ENCODE data around the gene LRRC45.

Gene LRRC45

DNA sequence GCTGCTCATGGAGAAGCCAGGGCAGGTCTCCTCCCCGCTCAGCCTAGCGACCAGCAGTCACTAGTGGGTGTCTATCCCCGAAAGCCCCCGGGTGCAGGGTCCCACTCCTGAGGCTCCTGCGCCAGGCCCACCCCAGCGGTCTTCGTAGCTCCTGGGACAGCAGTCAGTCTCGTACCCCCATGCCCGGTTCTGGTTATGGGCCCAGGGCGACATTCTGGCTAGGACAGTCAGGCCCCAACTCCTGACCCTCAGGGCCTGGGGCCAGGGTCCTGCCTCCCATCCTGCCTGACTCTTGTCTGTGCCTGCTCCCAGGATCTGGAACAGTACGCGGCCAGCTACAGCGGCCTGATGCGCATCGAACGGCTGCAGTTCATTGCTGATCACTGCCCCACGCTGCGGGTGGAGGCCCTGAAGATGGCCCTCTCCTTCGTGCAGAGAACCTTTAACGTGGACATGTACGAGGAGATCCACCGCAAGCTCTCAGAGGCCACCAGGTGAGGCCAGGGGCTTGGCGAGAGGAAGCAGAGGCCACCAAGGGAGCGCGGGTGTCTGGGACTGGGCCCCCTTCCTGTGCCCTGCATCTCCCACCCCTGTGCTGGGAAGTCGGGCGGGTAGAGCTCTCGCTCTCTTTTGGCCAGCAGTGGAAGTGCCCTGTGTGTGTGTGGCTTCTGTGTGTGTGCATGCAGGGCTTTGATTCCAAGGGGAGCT is 30.6 kb downstream of the LRRC45 start:
- DNase-seq: no peak

DNA sequence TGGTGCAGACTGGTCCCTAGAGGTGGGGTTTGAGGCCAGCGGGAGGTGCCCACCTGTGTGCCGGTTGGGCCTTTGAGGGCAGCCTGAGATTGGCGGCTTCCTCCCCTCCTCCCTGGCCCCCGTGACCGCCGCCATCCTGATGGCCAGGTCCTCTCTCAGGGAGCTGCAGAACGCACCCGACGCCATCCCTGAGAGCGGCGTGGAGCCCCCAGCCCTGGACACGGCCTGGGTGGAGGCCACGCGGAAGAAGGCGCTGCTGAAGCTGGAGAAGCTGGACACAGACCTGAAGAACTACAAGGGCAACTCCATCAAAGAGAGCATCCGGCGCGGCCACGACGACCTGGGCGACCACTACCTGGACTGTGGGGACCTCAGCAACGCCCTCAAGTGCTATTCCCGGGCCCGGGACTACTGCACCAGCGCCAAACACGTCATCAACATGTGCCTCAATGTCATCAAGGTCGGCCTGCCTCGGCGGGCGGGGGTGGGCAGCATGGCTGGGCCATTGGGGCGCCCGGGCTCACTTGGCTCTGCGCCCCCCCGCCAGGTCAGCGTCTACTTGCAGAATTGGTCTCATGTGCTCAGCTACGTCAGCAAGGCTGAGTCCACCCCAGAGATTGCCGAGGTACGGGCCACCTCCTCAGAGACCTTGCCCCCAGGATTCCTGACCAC is 31.4 kb downstream of the LRRC45 start:
- DNase-seq: no peak

DNA sequence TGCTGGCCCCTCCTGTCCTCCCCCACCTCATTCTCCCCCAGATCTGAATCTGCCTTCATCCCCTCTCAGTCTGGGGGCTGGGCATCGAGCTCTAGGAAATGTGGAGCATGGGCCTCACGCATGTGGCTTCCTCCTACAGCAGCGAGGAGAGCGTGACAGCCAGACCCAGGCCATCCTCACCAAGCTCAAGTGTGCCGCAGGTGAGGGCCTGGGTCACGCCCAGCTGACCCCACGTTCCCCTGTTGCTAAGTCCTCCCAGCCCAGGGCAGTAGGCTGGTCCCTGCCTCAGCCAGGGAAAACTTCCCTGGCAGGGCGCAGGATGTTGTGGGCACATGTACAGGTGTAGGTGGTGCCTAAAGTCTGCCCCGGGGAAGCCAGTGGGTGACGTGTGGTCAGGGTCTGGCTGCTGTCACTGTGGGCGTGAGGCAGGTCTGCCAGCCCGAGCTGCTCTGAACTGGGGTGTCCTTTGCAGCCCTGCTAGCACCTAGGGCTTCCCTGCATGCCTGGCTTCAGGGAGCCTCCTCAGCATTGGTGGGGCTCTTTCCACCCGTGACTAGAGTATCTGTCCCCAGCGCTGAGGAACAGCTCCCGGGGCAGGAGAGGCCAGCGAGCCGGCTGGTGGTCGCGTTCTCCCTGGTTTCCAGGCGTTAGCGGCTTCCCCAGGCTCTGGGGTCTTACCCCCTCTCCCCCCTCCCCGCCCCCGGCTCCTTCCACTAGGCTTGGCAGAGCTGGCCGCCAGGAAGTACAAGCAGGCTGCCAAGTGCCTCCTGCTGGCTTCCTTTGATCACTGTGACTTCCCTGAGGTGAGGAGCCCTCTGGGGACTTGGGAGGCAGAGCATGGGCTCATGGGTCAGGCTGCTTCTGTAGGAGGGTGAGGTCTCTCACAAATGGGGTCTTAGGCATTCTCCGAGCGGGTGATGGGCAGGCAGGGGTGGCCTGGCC is 32.2 kb downstream of the LRRC45 start:
- DNase-seq: no peak

DNA sequence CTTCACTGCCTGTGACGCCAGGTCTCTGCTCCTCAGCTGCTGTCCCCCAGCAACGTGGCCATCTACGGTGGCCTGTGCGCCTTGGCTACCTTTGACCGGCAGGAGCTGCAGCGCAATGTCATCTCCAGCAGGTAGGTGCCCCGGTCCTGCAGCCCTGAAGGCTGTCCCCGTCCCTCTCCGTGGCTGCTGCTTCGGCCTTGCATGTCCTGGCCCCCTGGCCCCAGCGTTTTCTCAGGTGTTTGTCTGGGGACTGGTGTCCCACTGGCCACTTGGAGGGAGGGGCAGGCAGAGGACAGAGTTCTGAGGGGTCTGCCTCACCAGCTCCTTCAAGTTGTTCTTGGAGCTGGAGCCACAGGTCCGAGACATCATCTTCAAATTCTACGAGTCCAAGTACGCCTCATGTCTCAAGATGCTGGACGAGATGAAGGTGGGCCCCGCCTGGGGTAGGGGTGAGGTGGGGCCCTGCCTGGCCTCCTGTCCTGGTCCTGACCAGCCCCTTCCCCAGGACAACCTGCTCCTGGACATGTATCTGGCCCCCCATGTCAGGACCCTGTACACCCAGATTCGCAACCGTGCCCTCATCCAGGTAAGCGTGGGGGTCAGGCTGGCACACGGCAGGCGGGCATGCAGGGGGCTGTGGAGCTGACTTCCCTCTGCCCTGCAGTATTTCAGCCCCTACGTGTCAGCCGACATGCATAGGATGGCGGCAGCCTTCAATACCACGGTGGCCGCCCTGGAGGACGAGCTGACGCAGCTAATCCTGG is 33.0 kb downstream of the LRRC45 start:
- no peak for DNase-seq

DNA sequence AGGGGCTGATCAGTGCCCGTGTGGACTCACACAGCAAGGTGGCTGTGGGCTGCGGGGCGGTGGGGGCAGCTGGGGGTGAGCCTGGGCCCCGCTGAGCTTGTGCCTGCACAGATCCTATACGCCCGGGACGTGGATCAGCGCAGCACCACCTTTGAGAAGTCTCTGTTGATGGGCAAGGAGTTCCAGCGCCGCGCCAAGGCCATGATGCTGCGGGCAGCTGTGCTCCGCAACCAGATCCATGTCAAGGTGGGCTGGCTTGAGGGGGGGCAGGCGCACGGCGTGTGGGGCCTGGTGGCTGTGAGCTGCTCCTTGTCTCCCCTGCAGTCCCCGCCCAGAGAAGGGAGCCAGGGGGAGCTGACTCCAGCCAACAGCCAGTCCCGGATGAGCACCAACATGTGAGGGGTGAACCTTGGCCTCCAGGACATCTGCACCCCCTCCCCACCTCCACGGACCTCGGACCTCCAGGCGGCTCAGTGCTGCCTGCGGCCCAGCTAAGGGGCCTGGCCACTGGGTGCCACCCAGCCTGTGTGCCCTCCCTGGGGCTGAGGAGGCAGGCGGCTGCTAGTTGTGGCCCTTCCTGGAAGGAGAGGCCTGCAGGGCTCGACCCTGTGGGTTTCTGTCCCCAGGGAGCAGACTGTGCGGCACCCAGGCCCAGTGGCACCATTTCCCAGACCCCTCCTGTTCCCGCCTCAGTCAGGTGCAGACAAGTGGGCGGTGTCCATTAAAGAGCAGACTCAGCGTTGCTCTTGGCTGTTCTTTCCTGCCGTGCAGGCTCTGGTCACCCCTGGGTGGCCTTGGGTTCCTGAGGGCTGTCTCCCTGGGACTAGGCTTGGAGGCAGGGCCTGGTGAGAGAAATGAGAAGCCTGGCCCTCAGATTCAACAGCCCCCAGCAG is 33.9 kb downstream of the LRRC45 start:
- DNase-seq: no peak

- no peak for DNase-seq
These were observed 35.2 kb downstream of the LRRC45 start for GRCh38 chr17:82058230-82058854.

GRCh38 chr17:82058855-82059249 is 35.7 kb downstream of the LRRC45 start:
- no peak for DNase-seq

GRCh38 chr17:82059272-82060000 is 36.3 kb downstream of the LRRC45 start:
- DNase-seq: no peak

- DNase-seq: no peak
These were observed 36.9 kb downstream of the LRRC45 start for GRCh38 chr17:82060001-82060380.

DNA sequence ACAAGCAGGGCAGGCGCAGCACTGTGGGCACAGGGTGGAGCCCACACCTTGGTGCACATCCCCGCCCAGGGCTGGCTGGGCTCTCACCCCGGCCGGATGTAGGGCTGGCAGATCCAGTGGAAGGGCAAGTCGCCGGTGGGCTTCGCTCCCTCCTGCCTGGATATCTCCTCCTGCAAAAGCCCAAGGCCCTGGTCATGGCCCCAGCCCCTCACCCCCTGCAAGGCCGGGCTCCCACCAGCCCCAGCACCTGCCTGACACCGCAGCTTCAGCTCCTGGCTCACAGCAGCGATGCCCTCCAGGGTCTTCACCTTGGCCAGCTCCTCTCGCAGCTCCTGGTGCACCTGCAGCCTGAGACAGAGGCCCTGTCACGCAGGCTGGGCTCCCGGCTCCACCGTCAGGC is 37.5 kb downstream of the LRRC45 start:
- no peak for DNase-seq

DNA sequence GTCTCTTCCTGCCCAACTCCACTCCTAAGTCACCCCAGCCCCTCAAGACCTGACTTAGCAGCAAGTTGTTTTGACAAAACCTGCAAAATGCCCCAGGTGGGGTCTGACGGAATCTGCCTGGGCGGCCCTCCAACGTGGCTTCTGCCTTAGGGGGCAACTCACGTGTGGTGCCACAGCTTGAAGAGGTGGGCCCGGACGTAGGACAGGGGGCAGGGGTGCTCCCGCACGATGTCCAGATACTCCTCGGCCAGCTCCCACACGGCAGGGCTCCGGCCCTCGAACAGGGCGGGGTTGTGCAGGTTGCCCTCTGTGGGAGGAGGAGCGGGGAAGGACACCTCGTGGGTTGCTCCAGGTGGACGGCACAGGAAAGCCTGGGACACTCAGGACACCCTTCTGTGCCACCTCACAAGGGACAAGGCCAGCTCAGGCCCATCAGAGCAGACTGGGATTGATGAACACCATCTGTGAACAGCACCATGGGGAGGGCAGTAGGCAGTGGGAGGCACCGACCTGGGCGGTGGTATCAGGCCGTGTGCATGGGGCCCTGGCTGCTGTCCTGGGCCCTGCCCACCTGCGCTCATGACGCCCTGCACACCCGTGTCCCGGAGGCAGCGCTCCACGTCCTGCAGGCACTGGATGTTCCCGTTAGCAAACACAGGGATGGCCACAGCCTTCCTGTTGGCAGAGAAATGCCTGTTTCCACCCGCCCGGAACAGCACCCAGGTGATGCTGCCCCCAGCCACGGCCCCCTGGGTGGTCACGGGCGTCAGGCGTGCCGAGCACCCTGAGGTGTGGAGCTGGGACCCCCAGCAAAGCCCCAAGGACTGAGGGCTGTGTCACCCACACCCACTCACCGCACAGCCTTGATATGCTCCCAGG is 38.2 kb downstream of the LRRC45 start:
- DNase-seq: no peak

- DNase-seq: no peak
These were observed 39.2 kb downstream of the LRRC45 start for GRCh38 chr17:82062076-82062983.

GRCh38 chr17:82062984-82063368 is 39.9 kb downstream of the LRRC45 start:
- DNase-seq: no peak

DNA sequence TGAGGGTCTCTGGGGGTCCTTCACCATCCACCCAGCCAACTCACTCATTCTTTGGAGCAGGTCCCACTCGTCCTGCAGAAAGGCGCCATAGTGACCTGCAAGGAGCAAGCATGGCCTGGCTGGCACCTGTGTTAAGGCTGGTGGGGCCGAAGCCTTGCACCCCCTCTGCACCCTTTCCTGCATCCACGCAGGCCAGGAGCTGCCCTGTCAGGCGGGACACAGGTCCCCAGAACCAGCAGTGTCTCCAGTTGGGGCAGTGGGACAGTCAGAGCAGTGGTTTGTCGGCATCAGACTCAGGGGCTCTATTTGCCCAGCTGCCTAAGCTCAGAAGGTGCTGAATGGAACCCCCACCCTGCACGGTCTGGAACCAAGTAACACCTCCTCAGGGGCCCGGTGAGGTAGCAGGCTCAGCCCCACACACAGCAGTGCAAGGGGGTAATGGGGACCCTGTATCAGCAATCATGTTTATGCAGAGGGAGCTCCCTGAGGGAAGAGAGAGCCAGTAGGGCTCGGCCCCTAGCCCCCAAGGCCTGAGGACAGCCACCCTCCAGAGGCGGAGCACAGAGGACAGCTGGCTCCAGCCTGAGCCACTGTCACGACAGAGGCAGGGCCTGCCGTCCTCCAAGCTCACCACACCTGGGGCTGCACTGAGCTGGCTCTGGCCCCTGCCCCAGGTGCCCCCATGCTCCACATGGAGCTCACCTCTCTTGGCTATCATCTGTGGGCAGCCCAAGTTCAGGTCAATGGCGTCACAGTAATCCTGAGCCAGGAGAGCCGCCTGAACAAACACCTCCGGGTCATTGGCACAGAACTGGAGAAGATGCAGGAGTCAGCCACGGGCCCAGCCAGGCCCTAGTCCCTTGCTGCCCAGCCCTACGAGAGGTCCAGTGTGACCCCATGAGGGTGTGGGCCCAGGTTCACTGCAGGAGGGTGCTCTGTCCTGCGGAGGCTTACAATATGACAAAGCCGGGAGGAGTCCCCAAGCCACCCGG is 40.6 kb downstream of the LRRC45 start:
- DNase-seq: no peak

DNA sequence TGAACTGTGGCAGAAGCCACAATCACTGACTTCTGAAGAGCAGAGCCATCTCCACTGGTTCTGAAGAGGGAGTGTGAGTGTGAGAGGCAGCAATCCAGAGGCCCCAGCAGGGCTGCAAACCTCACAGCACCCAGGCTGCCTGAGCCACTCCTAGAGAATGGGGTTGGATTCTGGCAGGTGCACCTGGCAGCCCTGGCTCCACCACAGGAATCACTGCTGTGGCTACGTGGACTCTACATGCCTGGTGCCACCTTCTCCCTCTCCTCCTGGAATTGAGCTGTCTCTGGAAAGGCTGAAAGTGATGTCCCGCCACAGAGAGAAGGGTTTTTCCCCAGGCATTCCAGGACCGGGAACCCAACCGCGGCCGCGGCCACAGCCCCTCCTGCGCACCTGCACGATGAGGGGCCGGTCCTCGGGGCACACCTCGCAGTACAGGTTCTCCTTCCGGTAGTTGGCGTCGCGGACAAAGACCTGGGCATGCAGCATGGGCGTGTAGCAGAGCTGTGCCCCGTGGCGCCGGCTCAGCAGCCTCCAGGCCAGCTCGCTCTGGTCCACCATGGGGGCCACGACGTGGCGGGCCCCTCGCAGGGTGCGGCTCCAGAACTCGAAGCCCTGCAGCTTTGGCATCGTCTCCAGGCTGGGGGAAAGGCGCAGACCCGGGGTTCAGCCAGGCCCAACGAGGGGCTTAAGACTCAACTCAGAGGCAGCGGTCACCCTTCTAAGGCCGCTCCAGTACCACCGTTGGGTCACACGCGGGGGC is 41.5 kb downstream of the LRRC45 start:
- DNase-seq: no peak

GRCh38 chr17:82065193-82065637 is 42.1 kb downstream of the LRRC45 start:
- no peak for DNase-seq
